GM19395 (cell line): Measurements from ENCODE around the gene IRX4.

ENCODE experiments used
- ATAC-seq: cut with Tn5 transposase; IDR thresholded peaks from one replicate; pipeline ENCODE4 v1.9.1; 2021; ENCODE audit warnings: mild to moderate bottlenecking, moderate library complexity; ENCODE audit not compliant: unreplicated experiment

IRX4 gene

DNA sequence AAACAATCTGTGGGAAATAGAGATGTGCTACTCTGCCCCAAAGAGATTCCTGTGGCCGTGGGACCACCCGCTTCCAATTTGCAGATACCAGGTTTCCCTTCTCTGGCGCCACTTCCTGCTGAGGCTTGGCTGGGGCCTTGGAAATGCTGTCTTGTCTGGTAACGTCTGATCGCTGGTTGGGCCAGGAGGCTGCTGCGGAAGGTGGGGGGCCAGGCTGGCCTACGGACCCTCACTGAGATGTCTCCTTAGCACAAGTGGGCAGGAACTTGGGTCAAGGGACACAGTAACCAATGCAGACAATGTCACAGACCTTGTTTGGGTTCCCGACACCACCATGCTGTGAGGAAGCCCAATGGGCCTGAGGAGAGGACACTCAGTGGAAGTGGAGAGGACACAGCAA, 31.7 kb upstream of the IRX4 start:
- ATAC-seq = no peak

DNA sequence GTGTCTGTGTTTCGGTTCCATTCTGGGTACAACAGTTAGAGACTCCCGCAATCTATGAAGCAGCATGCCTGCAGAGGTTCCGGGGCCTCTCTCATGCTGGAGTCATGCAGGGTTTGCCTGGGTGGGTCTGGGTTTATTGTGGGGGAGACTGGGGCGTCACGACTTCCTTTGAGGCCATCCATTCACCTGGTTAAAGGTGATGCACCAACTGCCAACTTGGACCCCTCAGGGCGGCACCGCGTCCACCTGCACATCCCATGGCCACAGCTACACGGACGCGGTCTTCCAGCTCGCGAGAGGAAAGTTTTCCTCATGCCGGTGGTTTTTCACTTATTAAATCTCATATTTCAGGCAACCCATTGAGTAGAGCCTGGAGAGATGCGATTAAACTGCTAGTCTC, 30.9 kb upstream of the IRX4 start:
- no peak for ATAC-seq

DNA sequence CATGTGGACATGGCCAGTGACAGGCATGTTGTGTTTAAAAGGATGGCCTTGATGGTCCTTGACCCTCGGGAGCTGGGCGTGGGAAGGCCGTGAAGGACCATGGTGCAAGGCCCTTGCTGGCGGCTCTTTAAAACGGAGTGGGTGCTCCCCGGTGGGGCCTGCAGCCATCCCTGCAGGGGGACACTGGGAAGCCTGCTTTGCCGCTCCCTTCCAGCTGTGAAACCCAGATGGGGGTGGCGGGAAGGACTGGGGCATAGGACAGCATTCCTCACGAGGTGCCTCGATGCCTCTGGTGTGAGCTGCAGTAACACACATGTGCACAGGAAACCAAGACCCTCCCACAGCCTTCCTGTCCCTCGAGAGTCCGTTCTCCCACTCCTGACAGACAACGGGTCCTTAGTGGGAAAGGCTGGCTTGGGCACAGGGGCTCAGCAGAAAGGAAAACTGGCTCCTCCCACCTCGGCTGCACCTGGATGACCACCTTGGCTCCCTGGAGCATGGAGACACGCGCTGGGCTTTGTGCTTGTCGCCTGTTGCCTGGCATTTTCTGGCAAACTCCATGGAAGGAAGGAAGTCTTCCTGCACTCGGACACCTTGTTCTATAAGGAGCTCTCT, 30.3 kb upstream of the IRX4 start:
- ATAC-seq = no peak

DNA sequence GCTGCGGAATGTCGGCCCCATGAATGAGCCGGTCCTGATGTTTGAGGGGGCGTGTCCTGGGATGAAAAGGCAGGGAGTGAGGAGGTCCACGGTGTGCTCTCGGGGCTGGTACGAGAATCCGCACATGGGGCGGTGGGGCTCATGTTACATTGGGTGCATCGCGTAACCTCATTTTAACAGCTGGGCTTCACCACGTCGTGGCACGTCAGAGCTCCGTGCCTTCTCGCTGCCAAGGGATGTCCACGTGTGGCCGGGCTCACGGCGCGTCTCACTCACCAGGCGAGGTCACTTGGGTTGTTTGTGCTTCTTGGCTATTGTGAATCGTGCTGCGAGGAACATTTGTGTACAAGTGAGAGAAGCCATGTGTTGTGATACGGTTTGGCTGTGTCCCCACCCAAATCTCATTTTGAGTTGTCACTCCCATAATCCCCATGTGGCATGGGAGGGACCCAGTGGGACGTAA, 29.1 kb upstream of the IRX4 start:
- no peak for ATAC-seq

DNA sequence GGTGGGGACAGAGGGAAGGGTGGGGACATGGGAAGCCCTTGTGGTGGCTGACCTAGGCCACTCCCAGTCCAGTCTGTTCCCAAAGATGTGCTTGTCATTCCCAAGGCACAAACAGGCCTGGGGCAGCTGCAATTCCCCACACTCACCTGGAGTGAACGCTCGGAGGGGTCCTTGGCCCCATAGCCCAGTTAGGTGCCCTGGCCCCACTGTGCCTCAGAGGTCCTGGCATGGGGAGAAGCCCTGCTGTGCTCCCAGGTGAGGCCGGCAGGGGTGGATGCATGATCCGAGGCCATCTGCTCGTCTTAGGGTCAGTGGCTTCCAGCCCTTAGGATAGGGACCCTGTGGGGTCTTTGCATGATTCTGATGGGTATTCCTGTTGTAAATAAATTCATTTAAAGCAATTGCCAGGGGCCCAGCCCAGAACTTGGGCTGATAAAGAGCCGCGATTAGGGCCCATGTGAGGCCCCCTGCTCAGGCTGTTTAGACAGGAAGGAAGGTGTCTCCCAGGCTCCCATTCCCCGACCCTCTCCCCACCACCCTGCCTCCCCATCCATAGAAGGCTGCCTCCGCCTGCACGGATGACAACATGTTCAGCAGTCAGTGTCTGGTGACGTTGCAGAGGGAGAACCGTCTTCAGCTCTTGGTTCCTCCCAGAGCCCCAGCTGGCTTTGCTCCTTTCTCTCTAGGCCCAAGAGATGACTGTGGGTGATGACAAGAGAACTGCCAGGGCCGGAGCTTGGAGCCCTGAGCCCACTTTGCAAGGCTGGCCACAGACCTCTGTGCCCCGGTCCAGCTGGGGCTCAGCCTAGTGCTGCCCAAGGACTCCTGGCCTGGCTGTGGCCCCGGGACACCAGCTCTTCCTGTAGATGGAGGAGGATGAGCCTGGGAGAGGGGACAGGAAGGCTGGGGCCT, 28.4 kb upstream of the IRX4 start:
- no peak for ATAC-seq

DNA sequence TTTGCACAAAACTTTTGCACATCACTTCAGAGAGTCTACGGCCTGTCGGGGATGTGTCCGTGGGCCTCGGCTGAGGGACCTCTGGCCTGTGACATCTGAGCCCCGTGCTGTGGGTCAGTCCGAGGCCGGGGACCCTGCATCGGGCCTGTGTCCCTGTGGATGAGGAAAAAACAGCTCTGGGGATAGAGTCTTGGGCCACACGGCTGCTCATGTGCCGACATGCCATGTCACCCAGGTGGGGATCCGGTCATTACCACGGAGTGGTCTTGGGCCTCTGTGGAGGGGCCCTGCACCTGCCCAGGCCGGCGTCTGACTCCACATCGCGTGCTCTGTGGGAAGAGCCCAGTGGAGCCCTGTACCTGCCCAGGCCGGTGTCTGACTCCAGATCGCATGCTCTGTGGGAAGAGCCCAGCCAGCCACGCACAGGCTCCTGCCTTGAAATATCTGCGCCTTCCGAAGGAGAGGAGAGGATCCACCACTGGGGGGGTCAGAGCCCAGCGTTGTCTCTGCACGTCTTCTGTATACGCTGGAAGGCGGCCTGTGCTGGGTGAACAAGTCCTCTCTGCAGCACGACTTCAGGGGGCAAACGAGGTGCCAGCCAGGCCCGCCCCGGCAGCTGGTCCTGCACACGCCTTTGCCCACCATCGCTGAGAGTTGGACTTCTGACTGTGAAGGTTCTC, 27.5 kb upstream of the IRX4 start:
- ATAC-seq = no peak

DNA sequence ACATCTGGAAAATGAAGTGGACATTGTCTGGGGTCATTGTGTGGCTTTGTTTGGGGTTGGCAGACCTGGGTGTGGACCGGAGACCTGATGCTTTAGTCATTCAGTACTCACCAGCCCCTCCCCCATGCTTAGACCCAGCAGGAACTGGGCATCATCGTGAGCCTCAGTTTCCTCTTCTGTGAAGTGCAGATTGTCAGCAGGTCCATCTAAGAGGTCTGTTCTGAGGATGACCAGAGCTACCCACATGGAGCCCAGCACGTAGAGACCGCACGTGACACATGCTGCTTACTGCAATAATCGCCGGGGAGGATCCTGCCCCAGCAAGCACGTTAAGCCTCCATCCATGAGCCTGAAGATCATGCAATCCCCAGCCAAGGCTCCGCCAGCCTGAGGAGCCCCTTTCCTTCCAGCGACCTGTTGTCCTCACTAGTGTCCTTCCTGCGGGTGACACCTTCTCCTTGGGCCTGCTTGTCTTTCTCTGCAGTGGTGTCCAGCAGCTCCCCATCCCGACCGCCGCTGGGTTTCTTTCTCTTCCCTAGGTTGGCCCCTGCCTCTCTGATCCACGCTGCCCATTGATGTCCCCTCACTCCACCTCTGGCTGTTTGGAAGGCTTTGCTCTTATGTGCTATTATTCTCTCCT, 26.7 kb upstream of the IRX4 start:
- no peak for ATAC-seq

DNA sequence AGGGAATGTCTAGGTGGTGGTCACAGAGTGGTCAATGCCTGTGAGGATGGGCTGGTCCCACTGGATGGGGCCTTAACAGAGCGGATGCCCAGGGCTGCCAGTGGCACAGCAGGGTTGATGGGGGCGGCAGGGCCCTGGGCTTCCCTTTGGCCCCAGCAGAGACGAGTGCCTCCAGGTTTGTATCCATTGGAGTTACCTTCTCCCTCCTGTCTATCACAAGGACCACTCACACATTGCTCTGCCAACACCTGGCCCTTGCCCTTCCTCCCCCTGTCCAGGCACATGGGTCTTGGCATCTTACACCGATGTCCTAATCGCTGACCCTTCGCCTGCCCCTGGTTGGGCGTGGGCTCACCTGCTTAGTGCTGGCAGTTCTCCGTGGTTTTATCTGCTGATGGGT, 26.2 kb upstream of the IRX4 start:
- ATAC-seq = no peak

DNA sequence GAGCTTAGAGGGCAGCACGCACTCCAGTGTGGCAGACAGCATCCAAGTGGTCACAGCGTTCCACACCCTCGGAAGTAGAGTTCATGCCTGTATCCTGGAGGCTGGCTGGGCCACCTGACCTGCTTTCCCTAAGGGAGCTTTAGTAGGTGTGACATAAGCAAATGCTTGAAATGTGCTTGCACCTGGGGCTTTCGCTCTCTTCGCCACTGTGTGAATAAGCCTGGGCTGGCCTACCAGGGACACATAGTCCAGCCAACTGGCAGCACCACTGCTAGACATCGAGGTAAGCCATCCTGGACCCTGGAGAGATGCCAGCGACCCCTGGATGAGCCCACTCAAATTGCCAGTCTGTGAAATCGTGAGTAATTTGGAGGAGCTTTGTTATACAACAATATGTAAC, 24.9 kb upstream of the IRX4 start:
- no peak for ATAC-seq

DNA sequence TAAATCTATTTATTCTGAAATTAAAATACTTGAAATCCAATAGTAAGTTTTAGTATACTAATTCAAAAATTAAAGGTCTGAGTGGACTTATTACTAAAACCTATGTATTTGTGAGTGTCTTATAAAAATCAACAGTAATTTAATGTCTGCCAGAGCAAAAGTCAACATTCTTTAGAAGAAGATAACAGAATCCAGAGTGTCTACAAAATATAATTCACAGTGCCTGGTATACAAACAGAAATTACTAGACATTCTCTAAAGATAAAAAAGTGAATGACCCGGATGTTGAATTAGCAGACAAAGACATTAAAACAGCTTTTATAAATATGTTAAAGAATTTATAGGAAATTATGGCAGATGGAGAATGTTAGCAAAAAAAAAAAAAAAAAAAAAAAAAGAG, 22.4 kb upstream of the IRX4 start:
- no peak for ATAC-seq

DNA sequence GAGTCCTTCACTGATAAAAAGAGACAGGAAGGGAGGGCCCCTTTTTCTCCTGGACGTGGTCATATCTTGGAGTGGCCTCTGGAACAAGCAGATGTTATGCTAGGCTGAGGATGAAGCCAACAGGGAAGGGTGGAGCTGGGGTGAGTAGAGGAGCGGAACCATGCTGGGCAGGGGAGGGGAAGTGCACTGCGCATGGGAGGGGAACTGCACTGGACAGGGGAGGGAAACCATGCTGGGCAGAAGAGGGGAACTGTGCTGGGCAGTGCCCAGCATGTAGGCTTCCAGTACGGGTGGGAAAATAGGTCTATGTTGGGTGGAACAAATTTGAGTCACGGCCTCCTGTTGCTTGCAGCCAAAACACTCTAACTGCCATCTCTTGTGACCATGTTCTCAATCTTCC, 19.3 kb upstream of the IRX4 start:
- ATAC-seq = no peak

DNA sequence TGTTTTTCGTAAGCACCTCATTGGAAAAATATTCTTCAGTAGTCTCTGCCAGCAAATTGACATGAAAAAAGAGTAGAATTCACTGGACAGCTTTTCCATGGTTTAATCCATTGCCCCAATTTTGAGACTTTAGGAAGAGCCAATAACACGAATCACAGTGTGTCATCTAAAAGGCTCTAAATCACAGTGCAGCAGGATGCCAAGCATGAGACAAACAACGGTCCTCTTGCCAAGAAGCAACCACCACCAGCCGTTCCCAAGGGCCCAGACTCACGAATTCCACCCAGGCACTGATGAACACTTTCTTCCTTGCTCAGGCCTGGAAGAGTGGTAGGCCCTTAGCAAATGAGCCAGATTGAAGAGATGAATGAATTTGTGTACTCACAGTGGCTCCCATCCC, 18.3 kb upstream of the IRX4 start:
- ATAC-seq = no peak

DNA sequence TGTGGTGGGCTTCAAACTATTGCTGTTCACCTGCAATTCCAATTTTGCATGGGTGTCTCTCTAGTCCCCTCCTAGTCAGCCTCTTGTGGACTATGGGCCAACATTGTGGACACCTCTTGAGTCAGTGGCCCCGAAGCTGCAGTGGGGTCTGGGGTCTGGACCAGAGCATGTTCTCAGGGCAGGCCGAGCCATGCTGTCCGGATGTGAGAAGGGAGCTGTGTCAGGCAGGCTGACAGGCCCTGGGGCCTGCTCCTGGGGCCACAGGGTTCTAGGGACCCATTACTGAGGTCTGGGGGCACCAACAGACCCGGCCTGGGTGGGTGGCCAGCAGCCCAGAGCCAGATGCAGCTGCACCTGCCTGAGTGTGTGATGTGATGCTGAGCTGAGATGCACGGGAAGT, 16.5 kb upstream of the IRX4 start:
- ATAC-seq = no peak

DNA sequence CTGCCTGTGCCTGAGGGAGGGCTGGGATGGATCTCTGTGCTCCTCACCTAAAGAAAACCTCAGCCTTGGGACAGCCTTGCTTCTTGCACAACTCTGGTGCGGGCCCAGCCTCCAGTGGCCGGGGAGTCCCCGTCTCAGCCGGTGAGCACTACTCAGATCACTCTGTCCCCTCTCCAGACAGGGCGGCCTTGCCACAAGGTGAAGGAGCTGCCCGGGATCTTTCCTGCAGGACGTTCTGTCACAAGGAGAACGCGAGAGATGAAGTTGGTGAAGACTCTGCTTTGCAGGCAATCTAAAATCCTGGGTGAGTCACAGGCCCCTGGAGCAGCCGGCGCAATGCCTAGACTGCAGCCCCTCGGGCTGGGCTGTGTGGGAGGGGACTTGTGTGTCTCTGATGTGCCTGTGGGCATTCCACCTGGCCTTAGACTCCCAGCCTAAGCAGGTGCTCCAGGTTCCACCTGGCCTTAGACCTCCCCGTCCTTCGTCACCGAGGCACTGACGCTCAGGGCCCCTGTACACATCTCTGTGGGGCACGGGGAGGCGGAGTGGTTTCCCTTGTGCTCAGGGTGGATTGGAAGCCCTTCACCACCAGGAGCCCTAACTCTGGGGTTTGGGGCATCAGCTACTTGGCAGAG, 15.2 kb upstream of the IRX4 start:
- ATAC-seq = no peak

DNA sequence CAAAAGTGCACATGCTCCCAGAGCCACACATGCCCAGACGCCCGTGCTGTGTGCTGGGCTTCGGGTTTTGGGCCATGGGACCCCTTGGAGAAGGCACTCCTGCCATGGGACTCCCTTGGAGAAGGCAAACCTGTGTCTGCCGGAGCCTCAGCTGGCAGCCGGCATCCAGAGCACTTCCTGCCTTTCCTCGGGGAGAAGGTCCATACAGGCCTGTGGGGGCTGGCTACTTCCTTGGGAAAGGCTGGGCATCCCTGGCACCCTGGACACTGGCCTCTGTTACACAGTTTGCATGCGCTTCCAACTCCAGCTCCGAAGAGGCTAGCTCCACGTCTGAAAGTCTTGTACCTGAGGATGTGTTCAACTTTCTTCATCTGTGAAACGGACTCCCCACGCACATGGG, 14.7 kb upstream of the IRX4 start:
- ATAC-seq = no peak

DNA sequence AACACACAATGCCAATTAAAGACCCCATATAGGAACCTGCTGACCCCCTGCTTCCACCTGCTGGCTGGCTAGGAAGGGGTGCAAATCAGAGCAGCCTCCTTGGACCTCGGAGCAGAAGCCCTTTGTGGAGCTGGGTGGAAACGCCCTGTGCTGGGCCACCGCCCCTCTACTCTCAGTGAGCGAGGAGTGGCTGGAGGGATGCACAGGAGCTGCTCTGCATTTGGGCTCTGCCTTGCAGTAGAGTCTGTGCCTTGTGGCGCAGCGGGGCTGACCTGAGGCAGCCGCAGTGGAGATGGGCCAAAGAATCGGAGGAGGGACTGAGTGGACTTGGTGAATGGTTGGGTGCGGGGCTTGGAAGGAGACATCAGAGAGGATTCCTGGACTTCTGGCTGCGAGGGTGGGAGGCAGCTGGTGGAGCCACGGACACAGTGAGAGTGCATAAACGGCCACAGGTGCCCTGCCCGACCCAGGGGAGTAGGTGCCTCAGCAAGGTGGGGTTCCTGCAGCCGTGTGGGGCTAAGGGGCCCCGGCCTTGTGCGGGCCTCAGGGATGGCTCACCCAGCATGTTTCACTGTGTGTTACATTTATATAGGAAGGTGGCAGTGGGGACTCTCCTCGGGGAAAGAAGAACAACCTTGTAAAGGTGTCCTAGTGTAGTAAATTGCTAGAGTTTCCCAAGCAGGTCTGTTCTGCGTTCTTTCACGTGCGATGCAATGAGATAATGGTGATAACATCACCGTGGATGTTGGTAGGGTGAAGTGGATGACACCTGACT, 14.1 kb upstream of the IRX4 start:
- no peak for ATAC-seq

DNA sequence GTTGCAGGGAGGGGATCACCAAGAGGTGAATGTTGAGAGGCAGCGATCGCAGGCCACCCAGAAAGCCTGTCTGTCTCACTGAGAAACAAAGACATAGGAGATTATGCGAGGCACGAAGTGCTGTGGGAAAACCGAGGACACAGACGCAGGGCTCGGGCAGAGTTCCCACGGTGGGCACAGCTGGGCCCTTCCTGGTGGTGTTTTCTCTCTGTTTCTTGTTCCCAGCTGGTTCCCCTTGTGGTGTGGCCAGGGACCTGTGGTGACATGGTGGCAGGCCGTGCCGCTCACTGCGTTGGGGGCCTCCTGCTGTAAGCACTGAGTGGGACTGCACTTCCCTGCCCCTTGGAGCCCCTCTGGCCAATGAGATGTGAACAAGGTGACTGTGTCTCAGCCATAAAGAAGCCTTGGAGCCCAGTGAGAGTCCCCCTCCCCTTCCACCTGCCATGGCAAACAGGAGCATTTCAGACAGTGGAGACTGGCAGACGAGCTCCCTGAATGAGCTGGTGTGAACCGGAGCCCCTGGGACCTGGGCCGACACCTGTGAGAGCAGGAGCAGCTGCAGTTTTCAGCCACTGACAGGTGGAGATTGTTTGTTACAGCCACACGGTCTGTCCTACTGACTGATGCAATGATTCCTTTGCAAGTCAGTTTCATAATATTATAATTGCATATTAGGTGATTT, 13.2 kb upstream of the IRX4 start:
- ATAC-seq = no peak

DNA sequence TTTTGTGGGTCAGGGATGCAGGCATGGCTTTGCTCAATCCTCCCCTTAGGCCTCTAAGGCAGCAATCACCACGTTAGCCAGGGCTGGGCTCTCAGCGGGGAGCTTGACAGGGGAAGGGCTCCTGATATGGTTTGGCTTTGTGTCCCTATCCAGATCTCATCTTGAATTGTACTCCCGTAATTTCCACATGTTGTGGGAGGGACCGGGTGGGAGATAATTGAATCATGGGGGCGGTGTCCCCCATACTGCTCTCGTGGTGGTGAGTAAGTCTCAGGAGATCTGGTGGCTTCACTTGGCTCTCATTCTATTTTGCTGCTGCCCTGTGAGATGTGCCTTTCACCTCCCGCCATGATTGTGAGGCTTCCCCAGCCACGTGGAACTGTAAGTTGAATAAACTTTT, 11.5 kb upstream of the IRX4 start:
- no peak for ATAC-seq

DNA sequence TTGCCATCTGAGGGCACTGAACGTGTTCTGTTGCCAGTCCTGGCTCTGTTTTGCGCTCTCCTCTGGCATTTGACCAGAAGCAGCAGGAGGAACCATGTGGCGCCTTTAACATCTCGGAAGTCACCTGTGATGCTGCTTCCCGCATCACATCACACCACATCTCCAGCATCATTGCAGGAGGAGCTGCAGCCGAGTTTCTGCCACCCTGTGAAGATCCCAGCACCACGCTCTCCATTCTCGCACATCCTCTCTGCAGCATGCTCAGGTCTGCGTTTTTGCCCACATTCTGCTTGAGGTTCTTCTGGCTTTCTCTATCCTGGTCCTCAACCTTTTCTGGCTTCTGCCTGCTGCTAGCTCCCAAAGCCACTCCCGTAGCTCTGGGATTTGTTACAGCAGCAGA, 11.0 kb upstream of the IRX4 start:
- no peak for ATAC-seq
